Measurements from ENCODE around the gene MT1A.
A peak's percentile ranks its signal among the peaks of the same experiment; 100 is the strongest.
"Not testable (repeated sequence)": the region's sequence is repeated elsewhere in the genome, so short reads cannot be mapped to it uniquely, and the experiment has no call there.

The MT1A gene

DNA sequence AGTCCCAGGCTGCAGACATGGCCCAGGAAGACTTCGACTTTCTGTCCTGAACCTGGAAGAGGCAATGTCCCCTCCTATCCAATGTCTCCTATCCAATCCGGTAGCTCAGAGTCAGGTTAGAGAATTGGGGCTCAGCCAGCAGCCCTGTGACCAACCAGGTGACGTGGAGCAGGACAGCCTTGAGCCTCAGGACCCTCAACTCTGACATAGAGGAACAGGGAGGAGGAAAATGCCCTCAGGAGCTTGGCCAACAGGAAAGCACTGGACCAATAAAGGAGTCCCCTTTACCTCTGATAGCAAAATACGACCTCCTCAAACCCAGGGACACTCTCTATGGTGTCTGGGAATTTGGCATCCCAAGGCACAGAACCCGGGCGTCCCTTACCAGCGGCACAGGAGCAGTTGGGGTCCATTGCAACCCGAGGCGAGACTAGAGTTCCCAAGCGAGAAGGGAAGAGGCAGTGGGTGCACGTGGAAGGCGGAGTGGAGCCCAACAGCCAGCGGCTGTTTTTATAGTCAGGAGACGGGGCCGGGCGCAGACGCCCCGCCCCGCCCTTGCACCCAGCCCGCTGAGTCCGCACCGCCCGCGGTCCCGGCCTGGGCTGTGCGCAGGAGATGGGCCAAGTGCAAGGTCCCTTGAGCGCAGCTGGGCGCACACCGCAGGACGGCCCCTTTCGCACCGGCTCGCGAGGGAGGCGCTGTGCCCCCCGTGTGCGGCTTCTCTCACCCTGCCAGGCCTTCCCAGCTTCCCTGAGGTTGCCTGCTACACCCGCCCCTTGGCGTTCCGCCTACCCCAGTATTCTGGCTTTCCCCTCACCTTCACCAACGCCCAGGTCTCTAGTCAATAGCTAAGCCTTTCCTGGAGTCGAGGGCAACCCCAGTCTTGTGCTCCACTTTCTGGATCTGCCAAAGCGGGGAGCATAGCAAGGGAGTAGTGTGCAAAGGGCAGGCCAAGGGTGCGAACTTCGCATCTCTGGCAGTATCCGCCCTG, 29.4 kb downstream of the MT1A start, which contains the start of gene MT1G:
TSS of gene MT1G (minus strand) at position 485 of the 991 bp plus-strand sequence. CDS start at position 413, 72 bp downstream.
- peak within 1 kb of the TSS; percentile 34 for H3K4me3 ChIP-seq
- no peaks in the 10 kb centered on the region for H3K9me3 ChIP-seq
- H3K4me2 ChIP-seq, result peak within 1 kb of the TSS; percentile 76
- peaks cover 39% of the 10 kb centered on the region for H4K20me1 ChIP-seq
- no peak within 1 kb of the TSS for H3K27ac ChIP-seq
- H3K36me3 ChIP-seq, result no peaks in the 10 kb centered on the region
- no peak within 1 kb of the TSS for H3K9ac ChIP-seq
- TF ChIP-seq Cebpa-rat (IDR thresholded peaks at IDR 0.05), result no peak
- peaks cover 100% of the 10 kb centered on the region for H3K27me3 ChIP-seq
- peaks cover 44% of the 10 kb centered on the region for H3K4me1 ChIP-seq

DNA sequence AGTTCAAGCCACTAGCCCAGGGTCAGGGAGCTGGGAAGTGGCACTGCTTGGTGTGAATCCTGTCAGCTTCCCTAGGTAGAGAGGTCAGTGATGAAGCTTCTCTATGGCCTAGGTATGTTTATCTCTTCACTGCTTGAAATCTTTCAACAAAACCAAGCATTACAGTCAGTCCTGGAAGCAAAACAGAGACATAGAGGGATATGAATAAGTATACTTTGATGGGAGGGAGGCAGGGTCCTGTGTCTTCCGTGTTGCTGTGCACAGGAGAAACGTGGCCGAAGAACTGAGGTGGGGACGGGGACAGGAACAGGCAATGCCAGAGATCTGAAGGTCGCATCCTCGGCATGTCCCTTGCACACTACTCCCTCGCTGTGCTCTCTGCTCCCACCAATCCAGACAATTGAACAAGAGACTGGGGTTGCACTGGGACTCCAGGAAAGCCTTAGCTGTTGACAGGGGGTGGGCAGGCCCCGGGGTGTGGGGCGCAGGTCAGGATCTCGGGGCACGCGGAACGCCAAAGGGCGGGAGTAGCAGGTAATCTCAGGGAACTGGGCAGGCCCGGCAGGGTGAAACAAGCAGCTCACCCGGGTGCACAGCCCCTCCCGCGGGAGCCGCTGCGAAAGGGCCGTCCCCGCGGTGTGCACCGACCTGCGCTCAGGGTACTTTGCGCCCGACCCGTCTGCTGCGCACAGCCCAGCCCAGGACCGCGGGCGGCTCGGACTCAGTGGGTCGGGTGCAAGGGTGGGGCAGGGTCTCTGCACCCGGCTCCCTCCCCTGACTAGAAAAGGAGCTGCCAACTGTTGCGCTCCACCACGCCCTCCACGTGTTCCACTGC, 30.8 kb downstream of the MT1A start, which contains the start of gene MT1H:
TSS of gene MT1H (plus strand) at position 810 of the 835 bp plus-strand sequence. CDS start 71 bp downstream, outside the sequence.
- H3K36me3 ChIP-seq, result no peaks in the 10 kb centered on the region
- H3K27me3 ChIP-seq, result peaks cover 92% of the 10 kb centered on the region
- H3K27ac ChIP-seq, result no peak within 1 kb of the TSS
- H3K4me1 ChIP-seq, result peaks cover 55% of the 10 kb centered on the region
- peak within 1 kb of the TSS; percentile 28; the same call in 1 of the 2 replicates for H3K4me3 ChIP-seq
- H3K9me3 ChIP-seq, result no peaks in the 10 kb centered on the region
- H3K9ac ChIP-seq, result no peak within 1 kb of the TSS
- H4K20me1 ChIP-seq, result peaks cover 39% of the 10 kb centered on the region
- TF ChIP-seq Cebpa-rat (IDR thresholded peaks at IDR 0.05), result no peak
- peak within 1 kb of the TSS; percentile 51 for H3K4me2 ChIP-seq

DNA sequence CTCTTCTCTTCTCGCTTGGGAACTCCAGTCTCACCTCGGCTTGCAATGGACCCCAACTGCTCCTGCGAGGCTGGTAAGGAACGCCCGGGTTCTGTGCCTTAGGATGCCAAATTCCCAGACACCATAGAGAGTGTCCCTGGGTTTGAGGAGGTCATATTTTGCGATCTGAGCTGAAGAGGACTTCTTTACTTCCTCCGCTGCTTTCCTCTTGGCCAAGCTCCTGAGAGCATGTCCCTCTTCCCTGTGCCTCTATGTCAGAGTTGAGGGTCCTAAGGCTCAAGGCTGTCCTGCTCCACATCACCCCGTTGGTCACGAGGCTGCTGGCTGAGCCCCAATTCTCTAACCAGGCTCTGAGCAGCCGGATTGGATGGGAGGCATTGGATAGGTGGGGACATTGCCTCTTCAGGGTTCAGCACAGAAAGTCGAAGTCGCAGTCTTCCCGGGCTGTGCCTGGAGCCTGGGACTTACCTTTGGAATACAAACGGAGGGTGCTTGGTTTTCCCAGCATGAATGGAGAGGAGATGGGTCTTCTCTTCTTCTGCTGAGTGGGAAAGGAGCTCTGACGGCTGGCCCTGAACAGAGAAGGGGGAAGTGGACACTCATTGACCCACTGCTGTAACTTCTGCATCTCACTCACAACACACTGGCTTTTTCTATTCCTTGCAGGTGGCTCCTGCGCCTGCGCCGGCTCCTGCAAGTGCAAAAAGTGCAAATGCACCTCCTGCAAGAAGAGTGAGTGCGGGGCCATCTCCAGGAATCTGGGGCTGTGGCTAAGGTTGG, 31.6 kb downstream of the MT1A start:
- H4K20me1 ChIP-seq, result peaks cover 39% of the 10 kb centered on the region
- H3K27ac ChIP-seq, result no peak overlapping the region
- no peaks in the 10 kb centered on the region for H3K36me3 ChIP-seq
- H3K4me2 ChIP-seq, result peak overlapping the region; percentile 51
- no peak overlapping the region for H3K9ac ChIP-seq
- peaks cover 87% of the 10 kb centered on the region for H3K27me3 ChIP-seq
- TF ChIP-seq Cebpa-rat (IDR thresholded peaks at IDR 0.05), result no peak
- peaks cover 61% of the 10 kb centered on the region for H3K4me1 ChIP-seq
- H3K4me3 ChIP-seq, result peak overlapping the region; percentile 28; the same call in 1 of the 2 replicates
- no peaks in the 10 kb centered on the region for H3K9me3 ChIP-seq

DNA sequence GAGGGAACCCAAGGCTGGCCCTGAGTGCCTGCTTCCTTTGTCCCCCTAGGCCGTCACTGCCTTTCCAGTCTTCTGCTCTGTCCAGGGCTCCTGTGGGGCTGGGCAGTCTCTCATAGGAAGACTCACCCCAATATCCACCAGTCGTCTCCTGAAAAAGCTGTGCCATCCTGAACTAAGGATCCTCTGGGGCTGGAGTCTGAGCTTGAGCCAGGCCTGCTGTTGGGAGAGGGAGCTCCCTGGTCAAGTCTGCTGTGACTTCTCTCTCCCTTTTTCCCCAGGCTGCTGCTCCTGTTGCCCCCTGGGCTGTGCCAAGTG, 32.1 kb downstream of the MT1A start:
- Histone ChIP-seq H4K20me1 (peaks cover 39% of the 10 kb centered on the region), H3K4me1 (peaks cover 66% of the 10 kb centered on the region), H3K4me3 (no peak overlapping the region), H3K36me3 (no peaks in the 10 kb centered on the region), H3K27ac (no peak overlapping the region), H3K9ac (no peak overlapping the region), H3K9me3 (no peaks in the 10 kb centered on the region), H3K4me2 (no peak overlapping the region), H3K27me3 (peaks cover 87% of the 10 kb centered on the region)
- TF ChIP-seq Cebpa-rat (IDR thresholded peaks at IDR 0.05), result no peak

DNA sequence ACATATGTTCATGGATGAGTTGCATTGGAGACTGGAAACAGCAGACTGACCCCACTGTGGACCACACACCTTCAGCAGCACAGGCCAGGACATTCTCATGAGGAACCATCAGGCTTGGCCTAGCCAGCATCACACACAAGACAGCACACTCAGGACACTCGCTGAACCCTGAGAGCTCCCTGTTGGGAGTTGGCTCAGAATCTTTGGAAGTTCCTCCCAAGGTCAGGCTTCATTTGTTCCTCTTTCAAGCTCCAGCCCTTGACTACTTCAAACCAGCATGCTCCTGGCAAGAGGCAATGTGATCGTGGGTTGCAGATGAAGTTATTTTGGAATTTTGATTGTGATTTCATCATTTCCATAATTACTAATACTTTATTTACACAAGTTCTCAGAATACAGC, 33.2 kb downstream of the MT1A start:
- H3K36me3 ChIP-seq, H3K4me3 ChIP-seq, H3K9ac ChIP-seq, H3K27ac ChIP-seq, H3K9me3 ChIP-seq: not testable (repeated sequence)
- Histone ChIP-seq H3K4me1 (peaks cover 76% of the 10 kb centered on the region), H4K20me1 (peaks cover 39% of the 10 kb centered on the region), H3K4me2 (peak overlapping the region; percentile 89), H3K27me3 (peaks cover 87% of the 10 kb centered on the region)

DNA sequence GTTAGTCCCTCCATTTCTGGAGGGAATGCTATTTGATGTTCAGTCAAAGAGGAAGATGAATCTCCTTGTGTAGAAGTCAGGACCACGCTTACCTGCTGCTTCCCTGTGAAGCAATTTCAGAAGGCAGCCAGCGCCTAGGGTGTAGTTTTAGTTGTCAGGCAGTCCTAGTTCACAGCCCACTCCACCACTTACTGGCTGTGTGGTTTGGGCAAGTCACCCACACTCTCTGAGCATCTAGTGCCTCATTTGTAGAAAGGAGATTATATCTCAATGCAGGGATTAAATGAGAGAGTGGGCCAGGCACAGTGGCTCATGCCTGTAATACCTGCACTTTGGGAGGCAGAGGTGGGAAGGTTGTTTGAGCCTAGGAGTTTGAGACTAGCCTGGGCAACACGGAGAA, 33.7 kb downstream of the MT1A start:
- H3K27me3 ChIP-seq, result peaks cover 87% of the 10 kb centered on the region
- H3K4me1 ChIP-seq, result peaks cover 79% of the 10 kb centered on the region
- H3K36me3 ChIP-seq, result not testable (repeated sequence)

DNA sequence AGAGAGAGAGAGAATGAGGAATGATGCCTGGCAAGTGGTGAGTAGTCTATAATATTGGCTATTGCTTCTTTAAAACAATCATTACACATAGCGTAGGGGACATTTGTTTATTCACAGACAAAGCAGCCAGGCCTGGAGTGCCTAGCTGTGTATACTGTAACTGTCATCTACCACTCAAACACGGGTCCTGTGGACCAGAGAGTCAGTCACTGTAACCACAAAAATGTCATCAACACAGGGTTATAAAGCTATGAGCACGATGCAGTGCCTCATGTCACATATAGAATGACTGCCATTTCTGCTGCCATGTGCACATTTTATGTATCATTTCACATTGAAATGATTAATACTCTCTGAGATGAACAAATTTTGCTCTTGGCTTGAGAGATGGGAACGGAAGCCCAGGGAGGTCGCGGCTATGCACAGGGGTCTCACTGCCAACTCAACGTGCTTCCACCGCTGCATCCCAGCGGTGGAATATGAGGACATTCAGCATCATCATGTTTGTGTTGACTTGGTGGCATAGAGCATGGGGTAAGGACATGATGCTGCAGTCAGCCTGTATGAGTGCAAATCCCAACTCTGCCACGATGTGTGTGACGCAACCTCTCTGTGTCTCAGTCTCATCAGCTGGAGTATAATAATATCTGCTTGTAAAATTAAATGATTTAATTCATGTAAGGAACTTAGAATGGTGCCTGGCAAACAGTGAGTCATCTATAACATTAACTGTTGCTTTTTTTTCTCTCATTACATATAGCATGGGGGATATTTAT, 34.5 kb downstream of the MT1A start:
- Histone ChIP-seq H3K4me3 (no peak overlapping the region), H3K27me3 (peaks cover 83% of the 10 kb centered on the region), H3K4me2 (peak overlapping the region; percentile 89), H3K9me3 (no peaks in the 10 kb centered on the region), H3K4me1 (peaks cover 79% of the 10 kb centered on the region), H3K9ac (peak overlapping the region; percentile 71; the same call in 1 of the 2 replicates), H3K36me3 (no peaks in the 10 kb centered on the region), H4K20me1 (peaks cover 29% of the 10 kb centered on the region), H3K27ac (no peak overlapping the region)
- TF ChIP-seq Cebpa-rat (IDR thresholded peaks at IDR 0.05), result peak; percentile 73

More for the DNA sequence above, 33.7 kb downstream of the MT1A start:
- Histone ChIP-seq H3K4me2 (peak overlapping the region; percentile 89), H4K20me1 (peaks cover 36% of the 10 kb centered on the region)
- H3K27ac ChIP-seq, H3K9me3 ChIP-seq, H3K9ac ChIP-seq, H3K4me3 ChIP-seq: not testable (repeated sequence)

DNA sequence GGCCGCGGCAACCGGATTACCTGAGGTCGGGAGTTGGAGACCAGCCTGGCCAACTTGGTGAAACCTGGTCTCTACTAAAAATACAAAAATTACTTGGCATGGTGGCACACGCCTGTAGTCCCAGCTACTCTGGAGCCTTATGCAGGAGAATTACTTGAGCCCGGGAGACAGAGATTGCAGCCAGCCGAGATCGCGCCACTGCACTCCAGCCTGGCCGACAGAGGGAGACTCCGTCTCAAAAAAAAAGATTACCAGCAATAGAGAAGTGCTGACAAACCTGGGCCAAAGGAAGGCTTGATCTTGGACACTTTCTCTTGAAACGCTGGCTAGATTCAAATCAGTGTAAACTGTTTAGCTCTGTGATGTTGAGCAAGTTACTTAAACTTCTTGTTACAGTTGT, 35.5 kb downstream of the MT1A start:
- Histone ChIP-seq H3K4me1 (peaks cover 73% of the 10 kb centered on the region), H3K27ac (peak overlapping the region; percentile 82), H3K36me3 (no peaks in the 10 kb centered on the region), H3K27me3 (peaks cover 74% of the 10 kb centered on the region), H3K4me2 (peak overlapping the region; percentile 89), H3K9me3 (no peaks in the 10 kb centered on the region), H3K9ac (peak overlapping the region; percentile 71; the same call in 1 of the 2 replicates), H4K20me1 (peaks cover 19% of the 10 kb centered on the region), H3K4me3 (0 out of 2 replicates have a peak overlapping the region, but pooled peaks have one; percentile 25)
- no peak for TF ChIP-seq Cebpa-rat (IDR thresholded peaks at IDR 0.05)

DNA sequence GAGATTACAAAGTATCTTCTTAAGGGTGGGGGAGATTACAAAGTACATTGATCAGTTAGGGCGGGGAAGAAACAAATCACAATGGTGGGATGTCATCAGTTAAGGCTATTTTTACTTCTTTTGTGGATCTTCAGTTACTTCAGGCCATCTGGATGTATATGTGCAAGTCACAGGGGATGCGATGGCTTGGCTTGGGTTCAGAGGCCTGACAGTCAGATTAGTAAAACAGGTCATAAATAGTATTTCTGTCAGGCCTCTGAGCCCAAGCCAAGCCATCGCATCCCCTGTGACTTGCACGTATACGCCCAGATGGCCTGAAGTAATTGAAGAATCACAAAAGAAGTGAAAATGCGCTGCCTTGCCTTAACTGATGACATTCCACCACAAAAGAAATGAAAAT, 36.1 kb downstream of the MT1A start:
- Histone ChIP-seq H3K27me3 (peaks cover 67% of the 10 kb centered on the region), H3K4me2 (peak overlapping the region; percentile 89)

More for the DNA sequence above, 36.1 kb downstream of the MT1A start:
- Histone ChIP-seq H3K9ac (peak overlapping the region; percentile 82), H3K27ac (peak overlapping the region; percentile 88), H3K4me3 (peak overlapping the region; percentile 65; the same call in 1 of the 2 replicates), H4K20me1 (peaks cover 12% of the 10 kb centered on the region; the same call in 1 of the 2 replicates), H3K4me1 (peaks cover 67% of the 10 kb centered on the region)
- not testable (repeated sequence) for H3K9me3 ChIP-seq, H3K36me3 ChIP-seq

Data from BLaER1 (cell line).